Kidney capillary endothelial cell (primary cell): ENCODE data around the gene EEF1AKMT4.

Source experiments
- DNase-seq: peaks from one replicate; pipeline ENCODE4 v3.0.0-alpha.2; 2018; ENCODE audit warnings: low spot score

Gene EEF1AKMT4

DNA sequence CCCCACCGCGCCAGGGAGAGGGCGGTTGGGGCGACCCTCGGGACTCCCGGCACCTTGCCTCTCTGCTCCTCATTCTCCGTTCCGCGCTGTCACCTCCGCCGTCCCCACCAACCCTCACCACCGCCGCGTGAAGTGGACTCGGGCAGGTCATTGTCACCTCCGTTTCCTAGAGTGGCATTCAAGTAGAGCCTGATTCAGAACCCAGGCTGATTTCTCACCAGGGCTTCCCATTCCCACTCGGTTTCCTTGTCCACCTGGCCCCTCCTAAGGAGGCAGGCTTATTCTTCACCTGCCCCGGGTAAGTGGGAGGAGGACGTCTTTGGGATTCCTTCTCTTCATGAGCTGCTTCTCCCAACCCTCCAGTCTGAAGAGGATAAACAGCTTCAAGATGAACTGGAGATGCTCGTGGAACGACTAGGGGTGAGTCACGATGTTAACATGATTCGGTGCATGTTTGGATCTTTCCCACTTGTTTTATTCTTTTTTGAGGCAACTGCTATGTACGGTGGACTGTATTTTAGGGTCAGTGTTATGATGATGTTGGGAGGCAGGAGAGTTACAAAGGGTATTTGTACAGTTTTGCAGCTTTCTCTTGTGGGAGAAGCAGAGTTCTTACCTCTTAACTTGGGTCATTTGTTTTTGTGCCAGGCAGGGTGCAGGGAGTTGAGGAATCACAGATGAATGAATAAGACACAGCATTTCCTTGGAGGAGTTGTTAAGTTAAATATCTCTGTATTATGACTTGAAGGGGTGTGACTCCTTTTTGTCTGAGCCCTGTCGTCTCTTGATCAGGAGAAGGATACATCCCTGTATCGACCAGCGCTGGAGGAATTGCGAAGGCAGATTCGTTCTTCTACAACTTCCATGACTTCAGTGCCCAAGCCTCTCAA lies 50.3 kb downstream of the EEF1AKMT4 start:
- no peak for DNase-seq

GRCh38 chr3:184300378-184300720 lies 50.9 kb downstream of the EEF1AKMT4 start:
- DNase-seq: peak; percentile 79

DNA sequence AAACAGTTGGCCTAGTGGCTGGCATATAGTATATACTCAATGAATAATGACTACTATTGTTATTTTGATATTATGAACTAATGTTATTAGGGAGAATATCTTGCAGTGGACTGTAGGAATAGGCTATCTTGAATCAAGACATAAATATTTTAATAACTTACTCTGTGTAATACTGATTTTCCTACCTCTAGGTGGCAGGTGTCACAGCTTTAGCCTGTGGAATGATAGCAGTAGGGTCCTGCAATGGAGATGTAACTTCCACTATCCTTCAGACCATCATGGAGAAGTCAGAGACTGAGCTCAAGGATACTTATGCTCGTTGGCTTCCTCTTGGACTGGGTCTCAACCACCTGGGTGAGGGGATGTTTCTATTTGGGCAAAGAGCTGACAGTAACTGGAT lies 56.1 kb downstream of the EEF1AKMT4 start:
- DNase-seq: no peak

DNA sequence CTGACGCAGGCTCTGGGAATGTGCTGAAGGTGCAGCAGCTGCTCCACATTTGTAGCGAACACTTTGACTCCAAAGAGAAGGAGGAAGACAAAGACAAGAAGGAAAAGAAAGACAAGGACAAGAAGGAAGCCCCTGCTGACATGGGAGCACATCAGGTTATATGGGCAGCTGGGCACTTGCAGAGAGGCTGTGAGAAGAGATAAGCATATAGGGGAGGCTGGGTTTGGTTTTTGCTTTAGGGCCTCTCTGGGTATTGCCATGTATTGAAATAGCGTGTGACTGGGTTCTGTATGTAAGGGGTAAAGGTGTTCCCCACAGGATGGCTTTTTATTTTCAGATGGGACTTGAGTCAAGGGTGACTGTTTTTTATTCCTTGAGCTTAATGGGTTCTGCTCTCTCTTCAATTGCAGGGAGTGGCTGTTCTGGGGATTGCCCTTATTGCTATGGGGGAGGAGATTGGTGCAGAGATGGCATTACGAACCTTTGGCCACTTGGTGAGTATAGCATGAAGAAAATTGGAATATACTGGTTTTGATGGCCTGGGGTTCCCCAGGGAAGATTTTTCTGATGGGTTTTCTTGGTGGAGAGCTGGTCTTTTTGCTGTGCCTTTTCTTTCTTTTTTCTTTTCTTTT lies 57.0 kb downstream of the EEF1AKMT4 start:
- DNase-seq: no peak

DNA sequence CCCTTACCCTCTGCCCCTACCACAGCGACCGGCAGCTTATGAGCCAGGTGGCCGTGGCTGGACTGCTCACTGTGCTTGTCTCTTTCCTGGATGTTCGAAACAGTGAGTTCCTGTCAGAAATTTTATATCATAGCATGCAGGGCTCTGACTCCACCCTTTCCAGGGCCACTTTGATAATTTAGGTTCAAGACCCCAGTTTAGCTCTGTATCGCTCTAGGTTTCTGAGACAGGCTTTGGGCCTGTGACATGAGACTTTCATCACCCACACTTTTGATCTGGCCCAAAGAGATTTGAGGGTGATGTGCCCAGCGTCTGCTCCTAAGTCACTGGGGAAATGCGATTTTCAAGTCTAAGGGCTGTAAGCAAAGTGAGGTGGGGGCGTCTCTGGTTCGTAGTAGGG lies 58.4 kb downstream of the EEF1AKMT4 start:
- no peak for DNase-seq
